Middle frontal gyrus (tissue), 1 donor: ENCODE data around the gene KIZ.
A peak's percentile ranks its signal among the peaks of the same experiment; 100 is the strongest.

Experiments used
- DNase-seq: peaks from one replicate; pipeline ENCODE4 v3.0.0-alpha.2; 2015; ENCODE audit warnings: low spot score; ENCODE audit errors: extremely low spot score

The KIZ gene

GRCh38 chr20:21104466-21104761 is 21.5 kb upstream of the KIZ start:
- no peak for DNase-seq

- no peak for DNase-seq
Observed at GRCh38 chr20:21104921-21105320, 21.0 kb upstream of the KIZ start.

GRCh38 chr20:21105429-21106170 is 20.3 kb upstream of the KIZ start:
- no peak for DNase-seq

- DNase-seq = no peak
Observed at GRCh38 chr20:21106171-21107017, 19.5 kb upstream of the KIZ start, which contains the start of gene LINC00237. TSS of gene LINC00237 (minus strand) at chr20:21106358.

GRCh38 chr20:21109144-21109543 is 16.7 kb upstream of the KIZ start:
- no peak for DNase-seq

- no peak for DNase-seq
Observed at GRCh38 chr20:21110811-21111210, 15.1 kb upstream of the KIZ start.

GRCh38 chr20:21111416-21111815 is 14.5 kb upstream of the KIZ start:
- no peak for DNase-seq

GRCh38 chr20:21113697-21114096 is 12.2 kb upstream of the KIZ start:
- DNase-seq = no peak

GRCh38 chr20:21114584-21114983 is 11.3 kb upstream of the KIZ start:
- no peak for DNase-seq

- DNase-seq = no peak
Observed at GRCh38 chr20:21117521-21117920, 8.4 kb upstream of the KIZ start.

GRCh38 chr20:21118138-21118537 is 7.7 kb upstream of the KIZ start:
- DNase-seq = no peak

- DNase-seq = no peak
Observed at GRCh38 chr20:21118782-21119181, 7.1 kb upstream of the KIZ start.

GRCh38 chr20:21124190-21124589 is 1.7 kb upstream of the KIZ start:
- no peak for DNase-seq

- DNase-seq = peak; percentile 8
Observed at GRCh38 chr20:21125072-21125848, 622 bp upstream of the KIZ start.

- DNase-seq = no peak
Observed at GRCh38 chr20:21126581-21126870, 644 bp downstream of the KIZ start.

GRCh38 chr20:21127201-21127981 is 1.5 kb downstream of the KIZ start:
- DNase-seq = no peak

GRCh38 chr20:21129861-21130260 is 4.0 kb downstream of the KIZ start:
- DNase-seq = no peak

- no peak for DNase-seq
Observed at GRCh38 chr20:21133404-21133803, 7.5 kb downstream of the KIZ start.

GRCh38 chr20:21133917-21134622 is 8.2 kb downstream of the KIZ start:
- no peak for DNase-seq

GRCh38 chr20:21134883-21135493 is 9.1 kb downstream of the KIZ start:
- DNase-seq = no peak
